Hepatocyte (in vitro differentiated cells): ENCODE measurements around the gene EXOSC6. TPM values are rescaled to one million over a fixed set of nuclear protein-coding genes. Genes with fewer than 3 reads are reported as not detected.
"Not testable (repeated sequence)": the region's sequence is repeated elsewhere in the genome, so short reads cannot be mapped to it uniquely, and the experiment has no call there.

Experiments used
- DNase-seq: peaks from one replicate; pipeline ENCODE4 v3.0.0-alpha.2; 2016; ENCODE audit warnings: low spot score
- H2AFZ ChIP-seq: fragments of 200-600 bp; sonication (generic); 2 replicates; pipeline ENCODE4 v1.6.0; 2016; ENCODE audit warnings: antibody characterized with exemption, mild to moderate bottlenecking
- H3K27ac ChIP-seq: fragments of 200-600 bp; sonication (generic); 2 replicates; pipeline ENCODE4 v1.5.1; 2016; ENCODE audit warnings: mild to moderate bottlenecking
- H3K27me3 ChIP-seq: fragments of 200-600 bp; sonication (generic); 2 replicates; pipeline ENCODE4 v1.6.1; 2016
- H3K36me3 ChIP-seq: fragments of 200-600 bp; sonication (generic); replicated peaks from 2 replicates; pipeline ENCODE4 v1.5.1; 2016; ENCODE audit warnings: low read depth; ENCODE audit not compliant: insufficient read depth
- H3K4me1 ChIP-seq: fragments of 200-600 bp; sonication (generic); 2 replicates; pipeline ENCODE4 v1.5.1; 2016; ENCODE audit warnings: mild to moderate bottlenecking, moderate library complexity; ENCODE audit not compliant: insufficient read depth
- H3K4me2 ChIP-seq: fragments of 200-600 bp; sonication (generic); 2 replicates; pipeline ENCODE4 v1.6.0; 2016
- H3K4me3 ChIP-seq: fragments of 200-600 bp; sonication (generic); 2 replicates; pipeline ENCODE4 v1.5.1; 2016; ENCODE audit warnings: mild to moderate bottlenecking
- H3K79me2 ChIP-seq: fragments of 200-600 bp; sonication (generic); 2 replicates; pipeline ENCODE4 v1.6.0; 2017; ENCODE audit warnings: mild to moderate bottlenecking
- H3K9me2 ChIP-seq: fragments of 200-600 bp; sonication (generic); replicated peaks from 2 replicates; pipeline ENCODE4 v1.6.0; 2017; ENCODE audit warnings: mild to moderate bottlenecking; ENCODE audit not compliant: insufficient read depth
- H3K9me3 ChIP-seq: fragments of 200-600 bp; sonication (generic); 2 replicates; pipeline ENCODE4 v1.5.1; 2016; ENCODE audit warnings: low read depth, mild to moderate bottlenecking
- H4K20me1 ChIP-seq: fragments of 200-600 bp; sonication (generic); 2 replicates; pipeline ENCODE4 v1.6.0; 2016; ENCODE audit warnings: mild to moderate bottlenecking; ENCODE audit not compliant: insufficient read depth, poor library complexity, severe bottlenecking
- CTCF ChIP-seq: fragments of 200-600 bp; sonication (generic); IDR thresholded peaks from 2 replicates; pipeline ENCODE4 v1.5.1; 2016; ENCODE audit warnings: antibody characterized with exemption, mild to moderate bottlenecking; ENCODE audit not compliant: poor library complexity
- EZH2 ChIP-seq: fragments of 200-600 bp; sonication (generic); IDR thresholded peaks from 2 replicates; pipeline ENCODE4 v1.6.1; 2016; ENCODE audit warnings: antibody characterized with exemption, mild to moderate bottlenecking, borderline replicate concordance
- EZH2phosphoT487 ChIP-seq: fragments of 200-600 bp; sonication (generic); IDR thresholded peaks from one replicate; pipeline ENCODE4 v1.6.1; 2018; ENCODE audit warnings: antibody characterized with exemption, mild to moderate bottlenecking, low read depth, moderate library complexity; ENCODE audit not compliant: unreplicated experiment, severe bottlenecking
- WGBS: methylation state at CpG from one replicate; pipeline ENCODE4 v1.1.6; 2016; ENCODE audit warnings: low lambda C conversion rate; ENCODE audit errors: missing lambda C conversion rate; 5-methylcytosine and 5-hydroxymethylcytosine counted together
- polyA plus RNA-seq: library from polyadenylated mRNA; unstranded; fragments of >200 nt; fragmentation: Nextera tagmentation; extraction: Ambion mirVana; gene quantifications from 2 replicates; pipeline ENCODE4 v1.2.1, GENCODE V29; 2016
- total RNA-seq: library from RNA; depleted of rRNA; stranded (reverse); fragments of >200 nt; gene quantifications from 2 replicates; pipeline ENCODE4 v1.2.3, GENCODE V29; 2014

Gene EXOSC6
- total and polyA plus RNA-seq, 2 experiments from 2014 or later: 21.4 to 28.7 TPM

DNA sequence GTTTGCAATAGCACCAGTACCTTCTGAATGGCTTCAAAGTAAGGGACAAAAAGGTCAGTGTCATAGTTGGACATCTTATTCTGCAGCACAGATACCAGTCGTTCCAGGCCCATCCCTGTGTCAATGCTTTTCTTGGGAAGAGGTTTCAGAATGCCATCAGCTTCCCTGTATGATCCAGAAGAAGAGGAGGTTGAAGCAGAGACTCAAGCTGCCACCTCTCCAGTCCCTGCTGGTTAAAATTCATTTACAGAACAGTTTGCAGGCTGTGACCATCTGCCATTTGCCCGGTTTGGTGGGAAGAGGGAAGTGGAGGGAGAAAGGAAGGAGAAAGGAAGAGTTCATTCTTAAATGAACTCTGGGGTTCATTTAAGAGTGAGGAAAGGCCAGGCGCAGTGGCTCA is 18.4 kb upstream of the EXOSC6 start:
- H3K4me2 ChIP-seq: no peak overlapping the region
- H3K36me3 ChIP-seq: no peaks in the 10 kb centered on the region
- WGBS: 95% methylated on average over 3 of the region's 3 CpGs
- H3K79me2 ChIP-seq: peaks cover 26% of the 10 kb centered on the region
- peaks cover 3% of the 10 kb centered on the region for H4K20me1 ChIP-seq
- H3K9me3 ChIP-seq: no peaks in the 10 kb centered on the region
- H3K4me1 ChIP-seq: no peaks in the 10 kb centered on the region
- no peak overlapping the region for H3K4me3 ChIP-seq
- H3K27me3 ChIP-seq: no peaks in the 10 kb centered on the region
- TF ChIP-seq CTCF: no peak
- no peak for TF ChIP-seq EZH2
- no peak for TF ChIP-seq EZH2phosphoT487
- H3K9me2 ChIP-seq: no peaks in the 10 kb centered on the region
- no peak overlapping the region for H2AFZ ChIP-seq
- DNase-seq: no peak
- H3K27ac ChIP-seq: no peak overlapping the region

GRCh38 chr16:70269471-70269870 is 17.7 kb upstream of the EXOSC6 start:
- H3K4me2 ChIP-seq: no peak overlapping the region
- no peak for DNase-seq
- H3K27ac ChIP-seq: no peak overlapping the region
- no peaks in the 10 kb centered on the region for H3K9me2 ChIP-seq
- no peaks in the 10 kb centered on the region for H3K4me1 ChIP-seq
- no peak overlapping the region for H3K4me3 ChIP-seq
- peaks cover 3% of the 10 kb centered on the region for H4K20me1 ChIP-seq
- H3K9me3 ChIP-seq: no peaks in the 10 kb centered on the region
- TF ChIP-seq CTCF (no peak), EZH2phosphoT487 (no peak), EZH2 (no peak)
- no peak overlapping the region for H2AFZ ChIP-seq
- WGBS: 97% methylated on average over 12 of the region's 12 CpGs
- no peaks in the 10 kb centered on the region for H3K27me3 ChIP-seq
- no peaks in the 10 kb centered on the region for H3K36me3 ChIP-seq
- peaks cover 24% of the 10 kb centered on the region for H3K79me2 ChIP-seq

DNA sequence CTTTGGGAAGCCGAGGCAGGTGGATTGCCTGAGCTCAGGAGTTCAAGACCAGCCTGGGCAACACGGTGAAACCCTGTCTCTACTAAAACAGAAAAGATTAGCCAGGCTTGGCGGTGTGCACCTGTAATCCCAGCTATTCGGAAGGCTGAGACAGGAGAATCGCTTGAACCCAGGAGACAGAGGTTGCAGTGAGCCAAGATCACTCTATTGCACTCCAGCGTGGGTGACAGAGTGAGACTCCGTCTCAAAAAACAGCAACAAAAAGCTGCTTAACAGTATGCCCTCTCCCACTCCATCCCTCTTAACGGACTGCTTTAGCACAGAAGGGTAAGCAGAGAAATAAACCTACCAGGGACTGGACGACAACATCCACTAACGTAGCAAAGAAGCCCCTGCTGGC is 16.2 kb upstream of the EXOSC6 start:
- not testable (repeated sequence) for H3K9me3 ChIP-seq, H2AFZ ChIP-seq, H3K36me3 ChIP-seq, H3K4me2 ChIP-seq, H3K27me3 ChIP-seq, H3K4me3 ChIP-seq, H3K27ac ChIP-seq, DNase-seq, H3K9me2 ChIP-seq, H4K20me1 ChIP-seq, H3K4me1 ChIP-seq
- WGBS: 96% methylated on average over 10 of the region's 10 CpGs
- H3K79me2 ChIP-seq: peaks cover 15% of the 10 kb centered on the region

GRCh38 chr16:70267516-70267915 is 15.8 kb upstream of the EXOSC6 start:
- Histone ChIP-seq H3K27me3 (no peaks in the 10 kb centered on the region), H4K20me1 (peaks cover 3% of the 10 kb centered on the region), H3K4me3 (no peak overlapping the region), H2AFZ (no peak overlapping the region), H3K9me3 (no peaks in the 10 kb centered on the region), H3K4me1 (no peaks in the 10 kb centered on the region), H3K4me2 (no peak overlapping the region), H3K9me2 (no peaks in the 10 kb centered on the region), H3K79me2 (peaks cover 15% of the 10 kb centered on the region), H3K36me3 (no peaks in the 10 kb centered on the region), H3K27ac (no peak overlapping the region)
- WGBS: 64% methylated on average over 6 of the region's 6 CpGs
- TF ChIP-seq CTCF (peak; percentile 42), EZH2phosphoT487 (no peak), EZH2 (no peak)
- peak; percentile 53 for DNase-seq

GRCh38 chr16:70259903-70260302 is 8.2 kb upstream of the EXOSC6 start:
- not testable (repeated sequence) for H3K27me3 ChIP-seq, DNase-seq, H3K27ac ChIP-seq, H3K4me2 ChIP-seq, H3K4me1 ChIP-seq, H2AFZ ChIP-seq, H3K9me3 ChIP-seq, H3K36me3 ChIP-seq, H4K20me1 ChIP-seq, H3K9me2 ChIP-seq, H3K79me2 ChIP-seq, H3K4me3 ChIP-seq
- 96% methylated on average over 6 of the region's 6 CpGs for WGBS
